ENCODE results near the gene KCNJ5. TPM values are rescaled to one million over a fixed set of nuclear protein-coding genes. Genes with fewer than 3 reads are reported as not detected.

The KCNJ5 gene
- total RNA-seq, 1 donor from 2014 or later: 1.6 TPM

- DNase-seq: no peak
Measured at GRCh38 chr11:128961645-128962044, 70.5 kb downstream of the KCNJ5 start.

- DNase-seq: no peak
Measured at GRCh38 chr11:128962896-128963295, 71.7 kb downstream of the KCNJ5 start.

GRCh38 chr11:128963744-128964325 is 72.7 kb downstream of the KCNJ5 start:
- DNase-seq: no peak

GRCh38 chr11:128964463-128964930 is 73.3 kb downstream of the KCNJ5 start:
- no peak for DNase-seq

- no peak for DNase-seq
Measured at GRCh38 chr11:128965485-128965884, 74.3 kb downstream of the KCNJ5 start.

GRCh38 chr11:128967578-128967977 is 76.4 kb downstream of the KCNJ5 start:
- DNase-seq: no peak

GRCh38 chr11:128968916-128969315 is 77.8 kb downstream of the KCNJ5 start:
- no peak for DNase-seq

Other genes starting within 250 kb of the KCNJ5 start
- gene FLI1, start 197.3 kb upstream of the KCNJ5 start, total RNA-seq: 4.7 TPM
- not detected for gene KCNJ1, start 24.1 kb upstream of the KCNJ5 start, total RNA-seq
- 0.47 TPM for gene TP53AIP1, start 51.5 kb downstream of the KCNJ5 start, total RNA-seq

Measured in occipital lobe (tissue), 2 donors.